A549 (cell line): ENCODE results near the gene PCDHB12. TPM values are rescaled to one million over a fixed set of nuclear protein-coding genes. Genes with fewer than 3 reads are reported as not detected.

Experiments used
- ATAC-seq, 2 experiments: fragments of 200-7000 bp in 1 of 2; fragments of >200 bp in 1 of 2; cut with Nextera tagmentation in 1 of 2; cut with Tn5 transposase in 1 of 2; 3 replicates each; pipeline versions ENCODE4 v1.8.0 to v1.9.1; 2018 to 2020; ENCODE audit warnings: mild to moderate bottlenecking in 1 of 2, moderate library complexity in 1 of 2
- CTCF ChIA-PET: fragments of 300-600 bp; sonication (Branson Sonifier 250); formaldehyde crosslinking; extraction: SDS; loops from one replicate; lab custom pipeline; 2021; ENCODE audit warnings: antibody characterized with exemption, inconsistent platforms; lab: Yijun Ruan, JAX
- POLR2A ChIA-PET: fragments of 350-600 bp; formaldehyde crosslinking; extraction: SDS; loops from one replicate; lab custom pipeline; 2021; ENCODE audit warnings: antibody characterized with exemption, inconsistent platforms; lab: Yijun Ruan, JAX
- DNase-seq, 2 experiments: peaks; one replicate each; pipeline versions ENCODE4 v3.0.0 to v3.0.0-alpha.2; 2011 to 2016; ENCODE audit warnings: low read depth in 1 of 2, low spot score in 1 of 2
- FAIRE-seq: peaks from 2 replicates; lab custom pipeline; 2011; peaks lifted over from hg19 to GRCh38; lab: Jason Lieb, UNC
- H3K27ac ChIP-seq, 2 experiments: fragments of >200 bp; sonication (Bioruptor Twin); formaldehyde crosslinking; 3 replicates each; pipeline ENCODE4 v1.5.1; 2016 to 2017
- H3K4me1 ChIP-seq: fragments of >200 bp; sonication (Bioruptor Twin); formaldehyde crosslinking; 3 replicates; pipeline ENCODE4 v1.6.1; 2016
- H3K4me2 ChIP-seq: fragments of >200 bp; sonication (Bioruptor Twin); formaldehyde crosslinking; 3 replicates; pipeline ENCODE4 v1.6.1; 2016
- H3K4me3 ChIP-seq: fragments of >200 bp; sonication (Bioruptor Twin); formaldehyde crosslinking; 3 replicates; pipeline ENCODE4 v1.5.1; 2016
- H3K9me3 ChIP-seq: fragments of >200 bp; sonication (Bioruptor Twin); formaldehyde crosslinking; 3 replicates; pipeline ENCODE4 v1.6.1; 2016
- EHF ChIP-seq: fragments of 250-450 bp; sonication (Bioruptor Pico); IDR thresholded peaks from 2 replicates; pipeline ENCODE4 v1.5.0; 2020; ENCODE audit warnings: mild to moderate bottlenecking
- GATA3 ChIP-seq: IDR thresholded peaks from 2 replicates; pipeline ENCODE4 v1.6.1; 2012; ENCODE audit warnings: borderline replicate concordance
- HEYL ChIP-seq: fragments of 250-450 bp; sonication (Bioruptor Pico); IDR thresholded peaks from 2 replicates; pipeline ENCODE4 v1.8.0; 2021; ENCODE audit warnings: mild to moderate bottlenecking, moderate library complexity
- NPAS2 ChIP-seq: fragments of 250-450 bp; sonication (Bioruptor Pico); IDR thresholded peaks from 2 replicates; pipeline ENCODE4 v1.8.0; 2022; ENCODE audit warnings: mild to moderate bottlenecking, moderate library complexity, borderline replicate concordance
- WGBS: methylation state at CpG from one replicate; pipeline ENCODE4 v1.1.6; 2017; ENCODE audit errors: missing lambda C conversion rate; 5-methylcytosine and 5-hydroxymethylcytosine counted together
- polyA plus RNA-seq, 4 experiments: library from polyadenylated mRNA; depleted of rRNA in 3 of 4; stranded (reverse); fragments of >200 nt; fragmentation: RNase III in 1 of 4; extraction: RNeasy Plus Mini Kit Qiagen cat#74134 plus additional on column Dnase treatment in 1 of 4; gene quantifications; 2 replicates in 3 of 4; 3 replicates in 1 of 4; pipeline ENCODE4 v1.2.3, GENCODE V29; 2011 to 2017
- TF ChIP-seq, protein P1 (sequence below): fragments of 450-650 bp; IDR thresholded peaks from 2 replicates; pipeline ENCODE4 v1.6.1; 2014; ENCODE audit warnings: antibody characterized with exemption
- TF ChIP-seq, protein P2 (sequence below): IDR thresholded peaks from 2 replicates; pipeline ENCODE4 v1.6.1; 2012

Gene PCDHB12
- polyA plus RNA-seq, 2 of the 4 experiments (the other 2 are of a cell fraction) = 0.05 TPM; not detected in 1

DNA sequence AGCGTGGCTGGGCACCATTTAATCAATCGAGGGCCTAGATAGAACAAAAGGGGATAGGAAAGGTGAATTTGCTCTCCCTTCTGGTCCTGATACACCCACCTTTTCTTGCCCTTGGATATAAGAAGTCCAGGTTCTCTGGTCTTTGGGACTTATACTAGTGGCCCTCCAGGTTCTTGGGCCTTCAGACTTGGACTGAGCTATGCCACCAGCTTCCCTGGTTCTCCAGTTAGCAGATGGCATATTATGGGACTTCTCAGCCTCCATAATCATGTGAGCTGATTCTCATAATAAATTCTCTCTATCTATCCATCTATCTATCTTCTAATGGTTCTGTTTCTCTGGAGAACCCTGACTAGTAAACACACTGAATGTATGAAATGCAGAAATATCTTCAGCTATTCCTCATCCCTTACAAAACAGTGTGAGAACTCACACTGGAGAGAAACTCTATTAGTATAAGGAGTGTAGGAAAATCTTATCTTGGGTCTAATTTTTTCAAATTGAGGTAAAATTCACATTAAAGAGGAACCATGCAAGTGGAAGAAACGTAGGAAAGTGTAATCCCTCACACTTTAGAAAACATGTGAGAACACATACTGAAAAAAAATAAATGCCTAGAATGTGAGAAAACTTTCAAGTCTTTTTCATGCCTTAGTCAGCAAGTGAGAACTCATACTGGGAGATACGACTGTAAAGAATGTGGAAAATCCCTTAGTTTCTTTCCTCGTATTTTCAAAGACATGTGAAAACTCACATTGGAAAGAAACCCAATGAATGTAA is 52.1 kb downstream of the PCDHB12 start:
- 10% methylated on average over 5 of the region's 5 CpGs for WGBS
- CTCF ChIA-PET = no interaction called here
- no peak overlapping the region for H3K27ac ChIP-seq
- no peak overlapping the region for H3K4me3 ChIP-seq
- H3K4me1 ChIP-seq = no peaks in the 10 kb centered on the region
- H3K4me2 ChIP-seq = no peak overlapping the region
- DNase-seq = peak in 1 of 2 experiments; percentile 31
- POLR2A ChIA-PET = no interaction called here
- ATAC-seq = no peak
- H3K9me3 ChIP-seq = peaks cover 88% of the 10 kb centered on the region
- no peak for FAIRE-seq
- TF ChIP-seq HEYL = no peak
- no peak for TF ChIP-seq NPAS2 (CRISPR knock-in tag)
- TF ChIP-seq GATA3 = peak; percentile 44; the same call in 1 of the 2 replicates
- TF ChIP-seq, all 56 proteins: peak for 1

DNA sequence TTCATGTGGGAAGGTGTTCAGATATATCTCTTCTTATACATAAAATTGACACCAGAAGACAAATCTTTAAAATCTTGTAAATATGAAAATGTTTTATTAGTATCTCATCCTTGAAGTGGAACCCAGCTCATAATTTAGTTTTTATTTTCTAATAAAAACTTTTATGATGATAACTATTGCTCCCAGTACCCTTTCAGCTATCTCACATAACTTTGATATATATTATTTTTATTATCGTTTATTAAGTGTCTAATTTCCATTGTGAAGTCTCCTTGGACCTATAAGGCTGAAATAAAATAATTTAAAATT is 52.7 kb downstream of the PCDHB12 start:
- TF ChIP-seq, protein P1, sequence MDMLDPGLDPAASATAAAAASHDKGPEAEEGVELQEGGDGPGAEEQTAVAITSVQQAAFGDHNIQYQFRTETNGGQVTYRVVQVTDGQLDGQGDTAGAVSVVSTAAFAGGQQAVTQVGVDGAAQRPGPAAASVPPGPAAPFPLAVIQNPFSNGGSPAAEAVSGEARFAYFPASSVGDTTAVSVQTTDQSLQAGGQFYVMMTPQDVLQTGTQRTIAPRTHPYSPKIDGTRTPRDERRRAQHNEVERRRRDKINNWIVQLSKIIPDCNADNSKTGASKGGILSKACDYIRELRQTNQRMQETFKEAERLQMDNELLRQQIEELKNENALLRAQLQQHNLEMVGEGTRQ = no peak
- TF ChIP-seq, protein P2, sequence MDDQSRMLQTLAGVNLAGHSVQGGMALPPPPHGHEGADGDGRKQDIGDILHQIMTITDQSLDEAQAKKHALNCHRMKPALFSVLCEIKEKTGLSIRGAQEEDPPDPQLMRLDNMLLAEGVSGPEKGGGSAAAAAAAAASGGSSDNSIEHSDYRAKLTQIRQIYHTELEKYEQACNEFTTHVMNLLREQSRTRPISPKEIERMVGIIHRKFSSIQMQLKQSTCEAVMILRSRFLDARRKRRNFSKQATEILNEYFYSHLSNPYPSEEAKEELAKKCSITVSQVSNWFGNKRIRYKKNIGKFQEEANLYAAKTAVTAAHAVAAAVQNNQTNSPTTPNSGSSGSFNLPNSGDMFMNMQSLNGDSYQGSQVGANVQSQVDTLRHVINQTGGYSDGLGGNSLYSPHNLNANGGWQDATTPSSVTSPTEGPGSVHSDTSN = no peak
- TF ChIP-seq EHF (CRISPR knock-in tag) = no peak
- TF ChIP-seq, all 56 proteins: peak for 0
- Histone ChIP-seq H3K4me3 (no peak overlapping the region), H3K9me3 (peaks cover 86% of the 10 kb centered on the region), H3K27ac (no peak overlapping the region), H3K4me2 (no peak overlapping the region), H3K4me1 (no peaks in the 10 kb centered on the region)
- FAIRE-seq (no peak), ATAC-seq (no peak), DNase-seq (no peak)
- WGBS = 4% methylated on average over 1 of the region's 1 CpG
- POLR2A ChIA-PET = no interaction called here
- CTCF ChIA-PET = no interaction called here

Other genes starting within 250 kb of the PCDHB12 start
Only the 30 nearest of the 37 such genes appear.
- not detected in 2 replicates for gene PCDHB1, start 157.3 kb upstream of the PCDHB12 start, polyA plus RNA-seq (2011; rRNA removed)
- gene PCDHB1, start 157.3 kb upstream of the PCDHB12 start, polyA plus RNA-seq (2017; fragmentation: RNase III; extraction: RNeasy Plus Mini Kit Qiagen cat#74134 plus additional on column Dnase treatment) = not detected in 3 replicates
- gene PCDHB2, start 114.1 kb upstream of the PCDHB12 start, polyA plus RNA-seq (2011; rRNA removed) = 4.1 and 5.0 TPM in 2 replicates
- gene PCDHB2, start 114.1 kb upstream of the PCDHB12 start, polyA plus RNA-seq (2017; fragmentation: RNase III; extraction: RNeasy Plus Mini Kit Qiagen cat#74134 plus additional on column Dnase treatment) = 2.7 to 3.4 TPM (median 3.0 TPM) in 3 replicates
- 0.09 and 0.10 TPM in 2 replicates for gene PCDHB3, start 108.2 kb upstream of the PCDHB12 start, polyA plus RNA-seq (2011; rRNA removed)
- 0.03 to 0.06 TPM (median 0.03 TPM) in 3 replicates for gene PCDHB3, start 108.2 kb upstream of the PCDHB12 start, polyA plus RNA-seq (2017; fragmentation: RNase III; extraction: RNeasy Plus Mini Kit Qiagen cat#74134 plus additional on column Dnase treatment)
- gene PCDHB4, start 86.9 kb upstream of the PCDHB12 start, polyA plus RNA-seq (2011; rRNA removed) = 0.19 and 0.21 TPM in 2 replicates
- 0.03 to 0.07 TPM (median 0.05 TPM) in 3 replicates for gene PCDHB4, start 86.9 kb upstream of the PCDHB12 start, polyA plus RNA-seq (2017; fragmentation: RNase III; extraction: RNeasy Plus Mini Kit Qiagen cat#74134 plus additional on column Dnase treatment)
- 1.6 and 2.0 TPM in 2 replicates for gene PCDHB5, start 73.5 kb upstream of the PCDHB12 start, polyA plus RNA-seq (2011; rRNA removed)
- gene PCDHB5, start 73.5 kb upstream of the PCDHB12 start, polyA plus RNA-seq (2017; fragmentation: RNase III; extraction: RNeasy Plus Mini Kit Qiagen cat#74134 plus additional on column Dnase treatment) = 1.4 to 1.6 TPM (median 1.4 TPM) in 3 replicates
- 0.98 and 1.0 TPM in 2 replicates for gene PCDHB6, start 58.7 kb upstream of the PCDHB12 start, polyA plus RNA-seq (2011; rRNA removed)
- gene PCDHB6, start 58.7 kb upstream of the PCDHB12 start, polyA plus RNA-seq (2017; fragmentation: RNase III; extraction: RNeasy Plus Mini Kit Qiagen cat#74134 plus additional on column Dnase treatment) = 0.79 to 1.0 TPM (median 0.92 TPM) in 3 replicates
- gene PCDHB7, start 36.1 kb upstream of the PCDHB12 start, polyA plus RNA-seq (2011; rRNA removed) = 0.04 and 0.08 TPM in 2 replicates
- gene PCDHB7, start 36.1 kb upstream of the PCDHB12 start, polyA plus RNA-seq (2017; fragmentation: RNase III; extraction: RNeasy Plus Mini Kit Qiagen cat#74134 plus additional on column Dnase treatment) = 0.03 TPM in 2 of 3 replicates, not detected in the other
- gene PCDHB8, start 30.9 kb upstream of the PCDHB12 start, polyA plus RNA-seq (2011; rRNA removed) = 0.50 and 0.52 TPM in 2 replicates
- 0.37 to 0.50 TPM (median 0.44 TPM) in 3 replicates for gene PCDHB8, start 30.9 kb upstream of the PCDHB12 start, polyA plus RNA-seq (2017; fragmentation: RNase III; extraction: RNeasy Plus Mini Kit Qiagen cat#74134 plus additional on column Dnase treatment)
- 0.13 and 0.24 TPM in 2 replicates for gene PCDHB16, start 26.3 kb upstream of the PCDHB12 start, polyA plus RNA-seq (2011; rRNA removed)
- gene PCDHB16, start 26.3 kb upstream of the PCDHB12 start, polyA plus RNA-seq (2017; fragmentation: RNase III; extraction: RNeasy Plus Mini Kit Qiagen cat#74134 plus additional on column Dnase treatment) = 0.05 to 0.10 TPM (median 0.08 TPM) in 3 replicates
- gene PCDHB9, start 21.6 kb upstream of the PCDHB12 start, polyA plus RNA-seq (2011; rRNA removed) = 0.12 TPM in 1 of 2 replicates, not detected in the other
- 0.01 to 0.13 TPM (median 0.11 TPM) in 3 replicates for gene PCDHB9, start 21.6 kb upstream of the PCDHB12 start, polyA plus RNA-seq (2017; fragmentation: RNase III; extraction: RNeasy Plus Mini Kit Qiagen cat#74134 plus additional on column Dnase treatment)
- gene PCDHB10, start 16.4 kb upstream of the PCDHB12 start, polyA plus RNA-seq (2011; rRNA removed) = 0.03 and 0.06 TPM in 2 replicates
- 0.04 TPM in 1 of 3 replicates, not detected in the others for gene PCDHB10, start 16.4 kb upstream of the PCDHB12 start, polyA plus RNA-seq (2017; fragmentation: RNase III; extraction: RNeasy Plus Mini Kit Qiagen cat#74134 plus additional on column Dnase treatment)
- gene PCDHB11, start 9.1 kb upstream of the PCDHB12 start, polyA plus RNA-seq (2011; rRNA removed) = 0.21 and 0.22 TPM in 2 replicates
- gene PCDHB11, start 9.1 kb upstream of the PCDHB12 start, polyA plus RNA-seq (2017; fragmentation: RNase III; extraction: RNeasy Plus Mini Kit Qiagen cat#74134 plus additional on column Dnase treatment) = 0.05 to 0.08 TPM (median 0.07 TPM) in 3 replicates
- gene PCDHB13, start 5.2 kb downstream of the PCDHB12 start, polyA plus RNA-seq (2011; rRNA removed) = 0.19 and 0.28 TPM in 2 replicates
- 0.05 to 0.08 TPM (median 0.08 TPM) in 3 replicates for gene PCDHB13, start 5.2 kb downstream of the PCDHB12 start, polyA plus RNA-seq (2017; fragmentation: RNase III; extraction: RNeasy Plus Mini Kit Qiagen cat#74134 plus additional on column Dnase treatment)
- 0.13 and 0.14 TPM in 2 replicates for gene PCDHB14, start 14.6 kb downstream of the PCDHB12 start, polyA plus RNA-seq (2011; rRNA removed)
- 0.05 to 0.12 TPM (median 0.09 TPM) in 3 replicates for gene PCDHB14, start 14.6 kb downstream of the PCDHB12 start, polyA plus RNA-seq (2017; fragmentation: RNase III; extraction: RNeasy Plus Mini Kit Qiagen cat#74134 plus additional on column Dnase treatment)
- gene PCDHB15, start 36.7 kb downstream of the PCDHB12 start, polyA plus RNA-seq (2011; rRNA removed) = 0.09 and 0.13 TPM in 2 replicates
- gene PCDHB15, start 36.7 kb downstream of the PCDHB12 start, polyA plus RNA-seq (2017; fragmentation: RNase III; extraction: RNeasy Plus Mini Kit Qiagen cat#74134 plus additional on column Dnase treatment) = 0.04 to 0.12 TPM (median 0.05 TPM) in 3 replicates
- 0.08 TPM in 1 of 2 replicates, not detected in the other for gene SLC25A2, start 95.3 kb downstream of the PCDHB12 start, polyA plus RNA-seq (2011; rRNA removed)
- not detected in 3 replicates for gene SLC25A2, start 95.3 kb downstream of the PCDHB12 start, polyA plus RNA-seq (2017; fragmentation: RNase III; extraction: RNeasy Plus Mini Kit Qiagen cat#74134 plus additional on column Dnase treatment)
- gene TAF7, start 112.1 kb downstream of the PCDHB12 start, polyA plus RNA-seq (2011; rRNA removed) = 78.1 and 90.6 TPM in 2 replicates
- gene TAF7, start 112.1 kb downstream of the PCDHB12 start, polyA plus RNA-seq (2017; fragmentation: RNase III; extraction: RNeasy Plus Mini Kit Qiagen cat#74134 plus additional on column Dnase treatment) = 67.3 to 72.6 TPM (median 71.3 TPM) in 3 replicates
- gene PCDHGA1, start 121.8 kb downstream of the PCDHB12 start, polyA plus RNA-seq (2011; rRNA removed) = 0.66 and 0.71 TPM in 2 replicates
- gene PCDHGA1, start 121.8 kb downstream of the PCDHB12 start, polyA plus RNA-seq (2017; fragmentation: RNase III; extraction: RNeasy Plus Mini Kit Qiagen cat#74134 plus additional on column Dnase treatment) = 0.32 to 0.42 TPM (median 0.33 TPM) in 3 replicates
- gene PCDHGA2, start 130.0 kb downstream of the PCDHB12 start, polyA plus RNA-seq (2011; rRNA removed) = 1.6 and 1.7 TPM in 2 replicates
- 0.47 to 0.78 TPM (median 0.58 TPM) in 3 replicates for gene PCDHGA2, start 130.0 kb downstream of the PCDHB12 start, polyA plus RNA-seq (2017; fragmentation: RNase III; extraction: RNeasy Plus Mini Kit Qiagen cat#74134 plus additional on column Dnase treatment)
- 0.07 TPM in 1 of 2 replicates, not detected in the other for gene PCDHGA3, start 135.1 kb downstream of the PCDHB12 start, polyA plus RNA-seq (2011; rRNA removed)
- gene PCDHGA3, start 135.1 kb downstream of the PCDHB12 start, polyA plus RNA-seq (2017; fragmentation: RNase III; extraction: RNeasy Plus Mini Kit Qiagen cat#74134 plus additional on column Dnase treatment) = not detected in 3 replicates
- gene PCDHGB1, start 141.4 kb downstream of the PCDHB12 start, polyA plus RNA-seq (2011; rRNA removed) = 3.7 and 3.9 TPM in 2 replicates
- gene PCDHGB1, start 141.4 kb downstream of the PCDHB12 start, polyA plus RNA-seq (2017; fragmentation: RNase III; extraction: RNeasy Plus Mini Kit Qiagen cat#74134 plus additional on column Dnase treatment) = 1.3 to 1.6 TPM (median 1.5 TPM) in 3 replicates
- 0.48 and 0.61 TPM in 2 replicates for gene PCDHGA4, start 146.3 kb downstream of the PCDHB12 start, polyA plus RNA-seq (2011; rRNA removed)
- gene PCDHGA4, start 146.3 kb downstream of the PCDHB12 start, polyA plus RNA-seq (2017; fragmentation: RNase III; extraction: RNeasy Plus Mini Kit Qiagen cat#74134 plus additional on column Dnase treatment) = 0.10 to 0.15 TPM (median 0.13 TPM) in 3 replicates
- gene PCDHGB2, start 151.3 kb downstream of the PCDHB12 start, polyA plus RNA-seq (2011; rRNA removed) = 0.36 and 0.54 TPM in 2 replicates
- gene PCDHGB2, start 151.3 kb downstream of the PCDHB12 start, polyA plus RNA-seq (2017; fragmentation: RNase III; extraction: RNeasy Plus Mini Kit Qiagen cat#74134 plus additional on column Dnase treatment) = 0.04 to 0.05 TPM (median 0.05 TPM) in 3 replicates
- 0.37 and 0.57 TPM in 2 replicates for gene PCDHGA5, start 155.4 kb downstream of the PCDHB12 start, polyA plus RNA-seq (2011; rRNA removed)
- gene PCDHGA5, start 155.4 kb downstream of the PCDHB12 start, polyA plus RNA-seq (2017; fragmentation: RNase III; extraction: RNeasy Plus Mini Kit Qiagen cat#74134 plus additional on column Dnase treatment) = 0.09 to 0.18 TPM (median 0.13 TPM) in 3 replicates
- 1.1 and 1.2 TPM in 2 replicates for gene PCDHGB3, start 161.5 kb downstream of the PCDHB12 start, polyA plus RNA-seq (2011; rRNA removed)
- gene PCDHGB3, start 161.5 kb downstream of the PCDHB12 start, polyA plus RNA-seq (2017; fragmentation: RNase III; extraction: RNeasy Plus Mini Kit Qiagen cat#74134 plus additional on column Dnase treatment) = 0.16 to 0.44 TPM (median 0.28 TPM) in 3 replicates
- gene PCDHGA6, start 165.2 kb downstream of the PCDHB12 start, polyA plus RNA-seq (2011; rRNA removed) = 0.98 and 1.0 TPM in 2 replicates
- 0.22 to 0.37 TPM (median 0.23 TPM) in 3 replicates for gene PCDHGA6, start 165.2 kb downstream of the PCDHB12 start, polyA plus RNA-seq (2017; fragmentation: RNase III; extraction: RNeasy Plus Mini Kit Qiagen cat#74134 plus additional on column Dnase treatment)
- gene PCDHGA7, start 174.0 kb downstream of the PCDHB12 start, polyA plus RNA-seq (2011; rRNA removed) = 0.95 and 1.1 TPM in 2 replicates
- 0.70 to 0.84 TPM (median 0.76 TPM) in 3 replicates for gene PCDHGA7, start 174.0 kb downstream of the PCDHB12 start, polyA plus RNA-seq (2017; fragmentation: RNase III; extraction: RNeasy Plus Mini Kit Qiagen cat#74134 plus additional on column Dnase treatment)
- 1.4 and 1.5 TPM in 2 replicates for gene PCDHGB4, start 179.0 kb downstream of the PCDHB12 start, polyA plus RNA-seq (2011; rRNA removed)
- gene PCDHGB4, start 179.0 kb downstream of the PCDHB12 start, polyA plus RNA-seq (2017; fragmentation: RNase III; extraction: RNeasy Plus Mini Kit Qiagen cat#74134 plus additional on column Dnase treatment) = 0.90 to 1.6 TPM (median 1.1 TPM) in 3 replicates
- 0.08 and 0.11 TPM in 2 replicates for gene PCDHGA8, start 183.9 kb downstream of the PCDHB12 start, polyA plus RNA-seq (2011; rRNA removed)
- 0.03 to 0.04 TPM (median 0.04 TPM) in 3 replicates for gene PCDHGA8, start 183.9 kb downstream of the PCDHB12 start, polyA plus RNA-seq (2017; fragmentation: RNase III; extraction: RNeasy Plus Mini Kit Qiagen cat#74134 plus additional on column Dnase treatment)
- gene PCDHGB5, start 189.2 kb downstream of the PCDHB12 start, polyA plus RNA-seq (2011; rRNA removed) = 2.6 and 3.2 TPM in 2 replicates
- 1.9 to 2.8 TPM (median 2.5 TPM) in 3 replicates for gene PCDHGB5, start 189.2 kb downstream of the PCDHB12 start, polyA plus RNA-seq (2017; fragmentation: RNase III; extraction: RNeasy Plus Mini Kit Qiagen cat#74134 plus additional on column Dnase treatment)